ENCODE measurements around the gene NCF2. TPM values are rescaled to one million over a fixed set of nuclear protein-coding genes. Genes with fewer than 3 reads are reported as not detected.

Gene NCF2
- polyA plus RNA-seq = 3.7 TPM
- long read RNA-seq, donor 1 = 0 reads
- long read RNA-seq, donor 2, partial matches to known transcripts = 0 of 1 reads
- long read RNA-seq, donor 2, other reads (novel, unspliced or antisense) = 0 of 1 reads
- long read RNA-seq, donor 3 = 0 reads
- long read RNA-seq, donor 4 = 0 reads
- long read RNA-seq, donor 5 = 0 reads
- long read RNA-seq, donor 6, partial matches to known transcripts = 0 of 1 reads
- long read RNA-seq, donor 6, other reads (novel, unspliced or antisense) = 0 of 1 reads
- long read RNA-seq, donor 7, partial matches to known transcripts = 0 of 2 reads
- long read RNA-seq, donor 7, other reads (novel, unspliced or antisense) = 0 of 2 reads
- long read RNA-seq, donor 8, partial matches to known transcripts = 0 of 2 reads
- long read RNA-seq, donor 8, other reads (novel, unspliced or antisense) = 0 of 2 reads
- long read RNA-seq, donor 9 = 0 reads
- long read RNA-seq, donor 10, partial matches to known transcripts = 0 of 1 reads
- long read RNA-seq, donor 10, other reads (novel, unspliced or antisense) = 0 of 1 reads
- long read RNA-seq, donor 11 = 0 reads

GRCh38 chr1:183590244-183591191 lies at the start of gene NCF2:
Gene NCF2, minus strand, starts transcription at chr1:183590459. Its CDS starts 130 bp downstream, at chr1:183590329.
- no peak within 1 kb of the TSS for H3K4me3 ChIP-seq (ENCODE audit: low read length)
- DNase-seq = peak in 1 of 2 donors; percentile 31
- H3K4me1 ChIP-seq (ENCODE audit: control insufficient read depth, insufficient read depth, low read length) = peaks cover 7% of the 10 kb centered on the region
- H3K27me3 ChIP-seq (ENCODE audit: control insufficient read depth, insufficient read depth, low read length) = no peaks in the 10 kb centered on the region
- no peaks in the 10 kb centered on the region for H3K9me3 ChIP-seq (ENCODE audit: control insufficient read depth, low read depth, low read length)
- WGBS (ENCODE audit: insufficient coverage, low lambda C conversion rate) = no CpG with 5 or more reads among the region's 6 CpGs
- H3K27ac ChIP-seq (ENCODE audit: low read length) = peak within 1 kb of the TSS; percentile 4
- no peaks in the 10 kb centered on the region for H3K36me3 ChIP-seq (ENCODE audit: control insufficient read depth, insufficient read depth, low read length)

- no peak for DNase-seq
- 100% methylated on average over 2 of the region's 7 CpGs for WGBS (ENCODE audit: insufficient coverage, low lambda C conversion rate)
Measured at GRCh38 chr1:183638649-183639387, 48.6 kb upstream of the NCF2 start.

GRCh38 chr1:183636783-183637182 lies 46.5 kb upstream of the NCF2 start:
- H3K27me3 ChIP-seq (ENCODE audit: control insufficient read depth, insufficient read depth, low read length) = no peaks in the 10 kb centered on the region
- H3K4me3 ChIP-seq (ENCODE audit: low read length) = no peak overlapping the region
- no peaks in the 10 kb centered on the region for H3K9me3 ChIP-seq (ENCODE audit: control insufficient read depth, low read depth, low read length)
- DNase-seq = no peak
- peaks cover 9% of the 10 kb centered on the region for H3K4me1 ChIP-seq (ENCODE audit: control insufficient read depth, insufficient read depth, low read length)
- WGBS (ENCODE audit: insufficient coverage, low lambda C conversion rate) = 58% methylated on average over 3 of the region's 5 CpGs
- no peak overlapping the region for H3K27ac ChIP-seq (ENCODE audit: low read length)
- H3K36me3 ChIP-seq (ENCODE audit: control insufficient read depth, insufficient read depth, low read length) = no peaks in the 10 kb centered on the region

More at GRCh38 chr1:183638649-183639387, 48.6 kb upstream of the NCF2 start:
- no peak overlapping the region for H3K4me3 ChIP-seq (ENCODE audit: low read length)
- no peaks in the 10 kb centered on the region for H3K36me3 ChIP-seq (ENCODE audit: control insufficient read depth, insufficient read depth, low read length)
- H3K27me3 ChIP-seq (ENCODE audit: control insufficient read depth, insufficient read depth, low read length) = no peaks in the 10 kb centered on the region
- H3K4me1 ChIP-seq (ENCODE audit: control insufficient read depth, insufficient read depth, low read length) = no peaks in the 10 kb centered on the region
- no peaks in the 10 kb centered on the region for H3K9me3 ChIP-seq (ENCODE audit: control insufficient read depth, low read depth, low read length)
- H3K27ac ChIP-seq (ENCODE audit: low read length) = no peak overlapping the region

GRCh38 chr1:183636334-183636682 lies 46.0 kb upstream of the NCF2 start:
- WGBS (ENCODE audit: insufficient coverage, low lambda C conversion rate) = 0% methylated on average over 1 of the region's 15 CpGs
- no peaks in the 10 kb centered on the region for H3K36me3 ChIP-seq (ENCODE audit: control insufficient read depth, insufficient read depth, low read length)

GRCh38 chr1:183635606-183636333 lies 45.5 kb upstream of the NCF2 start, which contains the start of gene ARPC5:
Gene ARPC5, minus strand, starts transcription at chr1:183635783. Its CDS starts 124 bp downstream, at chr1:183635659.
- no CpG with 5 or more reads among the region's 65 CpGs for WGBS (ENCODE audit: insufficient coverage, low lambda C conversion rate)
- DNase-seq = peak; percentile 98
- peak within 1 kb of the TSS; percentile 92 for H3K4me3 ChIP-seq (ENCODE audit: low read length)
- H3K36me3 ChIP-seq (ENCODE audit: control insufficient read depth, insufficient read depth, low read length) = peaks cover 2% of the 10 kb centered on the region
- no peaks in the 10 kb centered on the region for H3K9me3 ChIP-seq (ENCODE audit: control insufficient read depth, low read depth, low read length)
- H3K4me1 ChIP-seq (ENCODE audit: control insufficient read depth, insufficient read depth, low read length) = peaks cover 9% of the 10 kb centered on the region
- peak within 1 kb of the TSS; percentile 91 for H3K27ac ChIP-seq (ENCODE audit: low read length)
- no peaks in the 10 kb centered on the region for H3K27me3 ChIP-seq (ENCODE audit: control insufficient read depth, insufficient read depth, low read length)

More at GRCh38 chr1:183636334-183636682, 46.0 kb upstream of the NCF2 start:
- Histone ChIP-seq H3K4me1 (ENCODE audit: control insufficient read depth, insufficient read depth, low read length) (peaks cover 9% of the 10 kb centered on the region), H3K27me3 (ENCODE audit: control insufficient read depth, insufficient read depth, low read length) (no peaks in the 10 kb centered on the region), H3K4me3 (ENCODE audit: low read length) (peak overlapping the region; percentile 92), H3K9me3 (ENCODE audit: control insufficient read depth, low read depth, low read length) (no peaks in the 10 kb centered on the region), H3K27ac (ENCODE audit: low read length) (peak overlapping the region; percentile 91)
- DNase-seq = peak in 1 of 2 donors; percentile 49

GRCh38 chr1:183635099-183635605 lies 44.9 kb upstream of the NCF2 start:
- WGBS (ENCODE audit: insufficient coverage, low lambda C conversion rate) = 0% methylated on average over 3 of the region's 42 CpGs
- Histone ChIP-seq H3K4me3 (ENCODE audit: low read length) (peak overlapping the region; percentile 92), H3K9me3 (ENCODE audit: control insufficient read depth, low read depth, low read length) (no peaks in the 10 kb centered on the region), H3K4me1 (ENCODE audit: control insufficient read depth, insufficient read depth, low read length) (peaks cover 9% of the 10 kb centered on the region), H3K36me3 (ENCODE audit: control insufficient read depth, insufficient read depth, low read length) (peaks cover 7% of the 10 kb centered on the region), H3K27ac (ENCODE audit: low read length) (peak overlapping the region; percentile 91), H3K27me3 (ENCODE audit: control insufficient read depth, insufficient read depth, low read length) (no peaks in the 10 kb centered on the region)
- DNase-seq = peak in 1 of 2 donors; percentile 30

GRCh38 chr1:183634429-183635065 lies 44.3 kb upstream of the NCF2 start:
- H3K4me1 ChIP-seq (ENCODE audit: control insufficient read depth, insufficient read depth, low read length) = peaks cover 9% of the 10 kb centered on the region
- 0% methylated on average over 4 of the region's 10 CpGs for WGBS (ENCODE audit: insufficient coverage, low lambda C conversion rate)

GRCh38 chr1:183633676-183634343 lies 43.6 kb upstream of the NCF2 start:
- Histone ChIP-seq H3K27ac (ENCODE audit: low read length) (peak overlapping the region; percentile 58), H3K27me3 (ENCODE audit: control insufficient read depth, insufficient read depth, low read length) (no peaks in the 10 kb centered on the region), H3K36me3 (ENCODE audit: control insufficient read depth, insufficient read depth, low read length) (peaks cover 14% of the 10 kb centered on the region), H3K9me3 (ENCODE audit: control insufficient read depth, low read depth, low read length) (no peaks in the 10 kb centered on the region), H3K4me1 (ENCODE audit: control insufficient read depth, insufficient read depth, low read length) (peaks cover 9% of the 10 kb centered on the region), H3K4me3 (ENCODE audit: low read length) (peak overlapping the region; percentile 92)
- no CpG with 5 or more reads among the region's 1 CpG for WGBS (ENCODE audit: insufficient coverage, low lambda C conversion rate)
- DNase-seq = peak in 1 of 2 donors; percentile 55

More at GRCh38 chr1:183634429-183635065, 44.3 kb upstream of the NCF2 start:
- H3K27me3 ChIP-seq (ENCODE audit: control insufficient read depth, insufficient read depth, low read length) = no peaks in the 10 kb centered on the region
- DNase-seq = no peak
- peaks cover 10% of the 10 kb centered on the region for H3K36me3 ChIP-seq (ENCODE audit: control insufficient read depth, insufficient read depth, low read length)
- no peaks in the 10 kb centered on the region for H3K9me3 ChIP-seq (ENCODE audit: control insufficient read depth, low read depth, low read length)
- peak overlapping the region; percentile 91 for H3K27ac ChIP-seq (ENCODE audit: low read length)
- peak overlapping the region; percentile 92 for H3K4me3 ChIP-seq (ENCODE audit: low read length)
